Mammary epithelial cell (primary cell): ENCODE results near the gene MRPS31.

ENCODE experiments used
- CTCF ChIP-seq, 2 donors: IDR thresholded peaks in 1 of 2; conservative IDR thresholded peaks in 1 of 2; 2 replicates each; pipeline ENCODE4 v1.5.1; 2011 to 2012; ENCODE audit warnings: inconsistent platforms in 2 of 2, low read length in 2 of 2, mild to moderate bottlenecking in 2 of 2, control low read depth in 1 of 2, low read depth in 1 of 2; ENCODE audit not compliant: insufficient read depth in 1 of 2; ENCODE audit errors: extremely low read depth in 1 of 2
- EZH2 ChIP-seq: IDR thresholded peaks from 2 replicates; pipeline ENCODE4 v1.6.1; 2012; ENCODE audit warnings: low read length, inconsistent platforms, borderline replicate concordance

- no peak for TF ChIP-seq CTCF (conservative IDR thresholded peaks at IDR 0.05 in 1 of 2, IDR thresholded peaks at IDR 0.05 in 1 of 2; ENCODE audit: extremely low read depth in 1 of 2, insufficient read depth in 1 of 2, low read depth in 1 of 2, low read length in 2 of 2)
- no peak for TF ChIP-seq EZH2
These were observed 15.6 kb upstream of the MRPS31 start for GRCh38 chr13:40786568-40786996.
